Activated CD8-positive, alpha-beta T cell treated with anti-CD3 and anti-CD28 coated beads for 36 hours (primary cell): ENCODE measurements around the gene MED16. TPM values are rescaled to one million over a fixed set of nuclear protein-coding genes. Genes with fewer than 3 reads are reported as not detected.

Source experiments
- ATAC-seq: fragments of 200-7000 bp; cut with Tn5 transposase; one replicate; pipeline ENCODE4 v1.10.0; 2021; ENCODE audit warnings: mild to moderate bottlenecking, moderate library complexity
- CTCF ChIA-PET: fragments of 350-600 bp; sonication (Branson Sonifier 250); formaldehyde crosslinking; loops from one replicate; lab custom pipeline; 2021; ENCODE audit warnings: antibody characterized with exemption; lab: Charles Lee
- POLR2A ChIA-PET: fragments of 350-600 bp; sonication (Branson Sonifier 250); formaldehyde crosslinking; loops from one replicate; lab custom pipeline; 2021; ENCODE audit warnings: antibody characterized with exemption; lab: Charles Lee
- DNase-seq: peaks from one replicate; pipeline ENCODE4 v3.0.0-alpha.2; 2020
- H3K27ac Mint-ChIP-seq: one replicate; pipeline ENCODE4 v1.8.0; 2021; ENCODE audit warnings: mild to moderate bottlenecking, mixed read lengths
- H3K27me3 Mint-ChIP-seq: one replicate; pipeline ENCODE4 v1.8.0; 2021; ENCODE audit warnings: mixed read lengths
- H3K36me3 Mint-ChIP-seq: one replicate; pipeline ENCODE4 v1.8.0; 2021; ENCODE audit warnings: low read depth, mixed read lengths
- H3K4me1 Mint-ChIP-seq: one replicate; pipeline ENCODE4 v1.8.0; 2021; ENCODE audit warnings: low read depth, mixed read lengths
- H3K4me3 Mint-ChIP-seq: one replicate; pipeline ENCODE4 v1.8.0; 2021; ENCODE audit warnings: mild to moderate bottlenecking, moderate library complexity, mixed read lengths
- H3K9me3 Mint-ChIP-seq: one replicate; pipeline ENCODE4 v1.8.0; 2021; ENCODE audit warnings: mixed read lengths
- intact Hi-C: fragments of 100-400 bp; cut with micrococcal nuclease; formaldehyde crosslinking; loops from one replicate; pipeline ENCODE4 v1.10.0; 2022
- total RNA-seq, 2 experiments: library from RNA; stranded (reverse); gene quantifications; one replicate each; pipeline ENCODE4 v1.2.3, GENCODE V29; 2021
- TF ChIP-seq, protein P1 (sequence below): fragments of 200-600 bp; IDR thresholded peaks from one replicate; pipeline ENCODE4 v1.8.0; 2022; ENCODE audit warnings: antibody characterized with exemption, mild to moderate bottlenecking

The MED16 gene
- total RNA-seq, 2 experiments from 2014 or later = 37.6 to 37.8 TPM

DNA sequence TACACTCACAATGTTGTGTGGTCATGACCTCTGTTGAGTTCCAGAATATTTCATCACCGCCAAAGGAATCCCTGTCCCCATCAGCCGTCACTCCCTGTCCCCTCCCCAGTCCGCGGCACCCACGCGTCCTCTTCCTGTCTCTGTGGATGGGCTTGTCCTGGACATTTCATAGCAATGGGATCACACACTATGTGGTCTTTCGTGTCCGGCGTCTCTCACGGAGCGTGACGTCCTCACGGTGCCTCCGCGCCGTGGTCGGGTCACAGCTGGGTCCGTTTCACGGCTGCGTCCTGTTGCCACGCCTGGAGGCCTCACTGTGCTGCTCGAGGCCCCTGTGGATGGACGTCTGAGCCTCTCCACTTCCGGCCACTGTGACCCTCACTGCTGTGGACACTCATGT is 58.8 kb downstream of the MED16 start:
- ATAC-seq (no peak), DNase-seq (no peak)
- no peaks in the 10 kb centered on the region for H3K9me3 Mint-ChIP-seq
- peaks cover 8% of the 10 kb centered on the region for H3K27me3 Mint-ChIP-seq
- H3K4me1 Mint-ChIP-seq = peaks cover 2% of the 10 kb centered on the region
- TF ChIP-seq, protein P1, sequence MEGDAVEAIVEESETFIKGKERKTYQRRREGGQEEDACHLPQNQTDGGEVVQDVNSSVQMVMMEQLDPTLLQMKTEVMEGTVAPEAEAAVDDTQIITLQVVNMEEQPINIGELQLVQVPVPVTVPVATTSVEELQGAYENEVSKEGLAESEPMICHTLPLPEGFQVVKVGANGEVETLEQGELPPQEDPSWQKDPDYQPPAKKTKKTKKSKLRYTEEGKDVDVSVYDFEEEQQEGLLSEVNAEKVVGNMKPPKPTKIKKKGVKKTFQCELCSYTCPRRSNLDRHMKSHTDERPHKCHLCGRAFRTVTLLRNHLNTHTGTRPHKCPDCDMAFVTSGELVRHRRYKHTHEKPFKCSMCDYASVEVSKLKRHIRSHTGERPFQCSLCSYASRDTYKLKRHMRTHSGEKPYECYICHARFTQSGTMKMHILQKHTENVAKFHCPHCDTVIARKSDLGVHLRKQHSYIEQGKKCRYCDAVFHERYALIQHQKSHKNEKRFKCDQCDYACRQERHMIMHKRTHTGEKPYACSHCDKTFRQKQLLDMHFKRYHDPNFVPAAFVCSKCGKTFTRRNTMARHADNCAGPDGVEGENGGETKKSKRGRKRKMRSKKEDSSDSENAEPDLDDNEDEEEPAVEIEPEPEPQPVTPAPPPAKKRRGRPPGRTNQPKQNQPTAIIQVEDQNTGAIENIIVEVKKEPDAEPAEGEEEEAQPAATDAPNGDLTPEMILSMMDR = no peak
- CTCF ChIA-PET = no interaction called here
- no peaks in the 10 kb centered on the region for H3K36me3 Mint-ChIP-seq
- POLR2A ChIA-PET = no interaction called here
- H3K4me3 Mint-ChIP-seq = no peak overlapping the region
- intact Hi-C loops = no loop called here
- H3K27ac Mint-ChIP-seq = no peak overlapping the region

DNA sequence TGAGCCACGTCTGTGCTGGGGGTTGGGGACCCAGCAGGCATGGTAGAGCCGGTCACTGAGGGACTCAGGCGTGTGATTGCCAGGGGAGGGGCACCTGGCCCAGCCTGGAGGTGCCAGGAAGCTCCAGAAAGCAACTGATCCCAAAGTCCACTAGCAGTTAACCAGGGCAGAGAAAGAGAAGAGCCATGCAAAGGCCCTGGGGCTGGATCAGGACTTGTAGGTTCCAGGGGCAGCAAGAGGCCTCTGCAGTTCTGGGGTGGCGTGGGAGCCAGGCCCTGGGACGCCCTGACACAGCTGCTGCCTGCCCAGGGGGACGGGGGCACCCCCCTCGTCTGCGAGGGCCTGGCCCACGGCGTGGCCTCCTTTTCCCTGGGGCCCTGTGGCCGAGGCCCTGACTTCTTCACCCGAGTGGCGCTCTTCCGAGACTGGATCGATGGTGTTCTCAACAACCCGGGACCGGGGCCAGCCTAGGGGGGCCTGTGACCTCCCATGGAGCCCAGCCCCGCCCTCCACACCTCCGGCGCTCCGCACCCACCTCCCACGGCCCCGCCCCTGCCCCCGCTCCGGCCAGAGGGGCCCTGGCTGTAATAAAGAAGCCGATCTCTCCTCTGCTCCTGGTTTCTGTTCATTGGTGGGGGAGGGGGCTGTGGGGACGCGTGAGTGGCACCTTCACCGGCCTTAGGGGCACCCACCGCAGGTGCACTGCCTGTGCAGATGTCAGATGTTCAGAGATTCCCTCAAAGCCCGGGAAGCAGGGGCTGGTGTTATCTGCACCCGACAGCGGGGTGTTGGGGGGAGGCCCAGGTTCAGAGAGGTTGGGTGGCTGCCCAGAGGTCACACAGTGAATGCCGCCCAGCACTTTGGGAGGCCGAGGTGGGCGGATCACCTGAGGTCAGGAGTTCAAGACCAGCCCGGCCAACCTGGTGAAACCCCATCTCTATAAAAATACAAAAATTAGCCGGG is 61.3 kb downstream of the MED16 start:
- no peaks in the 10 kb centered on the region for H3K9me3 Mint-ChIP-seq
- H3K27me3 Mint-ChIP-seq = peaks cover 4% of the 10 kb centered on the region
- TF ChIP-seq, protein P1 = no peak
- H3K36me3 Mint-ChIP-seq = no peaks in the 10 kb centered on the region
- POLR2A ChIA-PET = no interaction called here
- intact Hi-C loops = no loop called here
- no peak for DNase-seq
- CTCF ChIA-PET = interaction anchor here (0.6 kb wide), 1 partner anchor 61 kb away, joined by 3 read pairs; no protein-coding TSS in a partner anchor
- H3K27ac Mint-ChIP-seq = no peak overlapping the region
- H3K4me1 Mint-ChIP-seq = peaks cover 2% of the 10 kb centered on the region
- H3K4me3 Mint-ChIP-seq = no peak overlapping the region
- no peak for ATAC-seq

DNA sequence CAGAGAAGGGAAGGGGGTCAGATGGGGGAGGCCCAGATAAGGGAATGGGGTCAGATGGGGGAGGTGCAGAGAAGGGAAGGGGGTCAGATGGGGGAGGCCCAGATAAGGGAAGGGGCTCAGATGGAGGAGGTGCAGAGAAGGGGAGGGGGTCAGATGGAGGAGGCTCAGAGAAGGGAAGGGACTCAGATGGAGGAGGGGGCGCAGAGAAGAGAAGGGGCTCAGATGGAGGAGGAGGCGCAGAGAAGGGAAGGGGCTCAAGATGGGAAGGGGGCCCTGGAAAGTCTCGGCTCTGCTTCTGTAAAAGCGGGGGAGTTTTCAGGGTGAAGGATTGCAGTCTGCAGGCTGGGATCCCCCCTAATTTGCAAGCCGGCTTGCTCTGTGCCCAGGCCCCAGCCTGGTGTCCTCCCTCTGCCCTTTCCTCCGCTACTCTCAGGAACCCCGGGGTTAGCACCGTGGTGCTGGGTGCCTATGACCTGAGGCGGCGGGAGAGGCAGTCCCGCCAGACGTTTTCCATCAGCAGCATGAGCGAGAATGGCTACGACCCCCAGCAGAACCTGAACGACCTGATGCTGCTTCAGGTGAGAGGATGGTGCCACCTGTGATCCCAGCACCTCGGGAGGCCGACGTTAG is 63.7 kb downstream of the MED16 start:
- H3K4me1 Mint-ChIP-seq = no peaks in the 10 kb centered on the region
- CTCF ChIA-PET = no interaction called here
- ATAC-seq = no peak
- H3K9me3 Mint-ChIP-seq = no peaks in the 10 kb centered on the region
- no peak overlapping the region for H3K27ac Mint-ChIP-seq
- DNase-seq = no peak
- peaks cover 3% of the 10 kb centered on the region for H3K27me3 Mint-ChIP-seq
- intact Hi-C loops = no loop called here
- no peak overlapping the region for H3K4me3 Mint-ChIP-seq
- no peaks in the 10 kb centered on the region for H3K36me3 Mint-ChIP-seq
- TF ChIP-seq, protein P1 = no peak
- POLR2A ChIA-PET = no interaction called here

DNA sequence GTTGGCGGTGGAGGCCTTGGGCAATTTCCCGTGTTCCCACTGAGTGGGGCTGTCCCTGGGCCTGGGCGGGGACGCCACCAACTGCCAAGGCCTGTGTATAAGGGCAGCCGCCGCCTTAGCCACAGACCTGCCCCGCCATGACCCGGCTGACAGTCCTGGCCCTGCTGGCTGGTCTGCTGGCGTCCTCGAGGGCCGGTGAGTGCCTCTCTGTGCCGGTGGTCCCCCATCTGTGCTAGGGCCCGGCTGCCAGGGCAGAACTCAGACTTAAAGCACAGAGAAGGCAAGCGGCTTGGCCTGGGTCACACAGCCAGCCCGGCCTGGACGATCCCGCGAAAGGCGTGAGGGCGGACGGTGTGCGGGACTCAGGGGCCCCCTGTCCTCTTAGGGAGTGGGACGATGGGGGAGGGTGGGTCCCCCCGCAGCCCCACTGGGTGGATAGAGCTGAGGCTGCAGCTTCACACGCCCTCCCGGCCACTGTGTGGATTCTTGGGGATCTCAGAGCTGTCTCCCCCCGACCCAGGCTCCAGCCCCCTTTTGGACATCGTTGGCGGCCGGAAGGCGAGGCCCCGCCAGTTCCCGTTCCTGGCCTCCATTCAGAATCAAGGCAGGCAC is 65.2 kb downstream of the MED16 start, which contains the start of gene AZU1:
TSS of gene AZU1 (plus strand) at position 128 of the 612 bp plus-strand sequence. CDS start at position 138, 10 bp downstream.
- no peaks in the 10 kb centered on the region for H3K36me3 Mint-ChIP-seq
- ATAC-seq = no peak
- DNase-seq = no peak
- no peak within 1 kb of the TSS for H3K27ac Mint-ChIP-seq
- ChIA-PET POLR2A (interaction anchor here (0.8 to 1.4 kb wide), 3 partner anchors 12 to 23 kb away, joined by 3 to 5 read pairs (median 4); no protein-coding TSS in a partner anchor), CTCF (no interaction called here)
- no peak within 1 kb of the TSS for H3K4me3 Mint-ChIP-seq
- TF ChIP-seq, protein P1 = no peak
- H3K9me3 Mint-ChIP-seq = no peaks in the 10 kb centered on the region
- H3K27me3 Mint-ChIP-seq = peaks cover 7% of the 10 kb centered on the region
- intact Hi-C loops = no loop called here
- no peaks in the 10 kb centered on the region for H3K4me1 Mint-ChIP-seq
